Natural killer cell (primary cell): Measurements from ENCODE around the gene KRT6C. TPM values are rescaled to one million over a fixed set of nuclear protein-coding genes. Genes with fewer than 3 reads are reported as not detected.

Experiments
- ATAC-seq, 3 donors: fragments of 150-1000 bp in 2 of 3; fragments of 200-7000 bp in 1 of 3; cut with Tn5 transposase; 1 replicate in 1 of 3; 2 replicates in 2 of 3; pipeline ENCODE4 v1.10.0; 2021; ENCODE audit warnings: mild to moderate bottlenecking in 2 of 3, moderate library complexity in 2 of 3
- DNase-seq, 2 donors: peaks; one replicate each; pipeline versions ENCODE4 v3.0.0 to v3.0.0-alpha.2; 2013 to 2021; ENCODE audit warnings: mixed read lengths in 1 of 2
- H3K27ac ChIP-seq: one replicate; pipeline ENCODE4 v1.5.1; 2013; ENCODE audit warnings: mild to moderate bottlenecking, low read length
- H3K27me3 ChIP-seq: one replicate; pipeline ENCODE4 v1.6.1; 2013; ENCODE audit warnings: low read length; ENCODE audit not compliant: control insufficient read depth, insufficient read depth
- H3K36me3 ChIP-seq: one replicate; pipeline ENCODE4 v1.6.1; 2013; ENCODE audit warnings: low read length; ENCODE audit not compliant: control insufficient read depth, insufficient read depth
- H3K4me1 ChIP-seq: one replicate; pipeline ENCODE4 v1.6.1; 2013; ENCODE audit warnings: low read length; ENCODE audit not compliant: control insufficient read depth, insufficient read depth
- H3K4me3 ChIP-seq: one replicate; pipeline ENCODE4 v1.5.1; 2013; ENCODE audit warnings: low read length
- H3K9me3 ChIP-seq: one replicate; pipeline ENCODE4 v1.6.1; 2013; ENCODE audit warnings: low read length; ENCODE audit not compliant: control insufficient read depth, insufficient read depth
- H3K27ac Mint-ChIP-seq, 2 donors: one replicate each; pipeline ENCODE4 v1.8.0; 2022; ENCODE audit warnings: mild to moderate bottlenecking in 2 of 2, mixed read lengths in 2 of 2, moderate library complexity in 1 of 2
- H3K27me3 Mint-ChIP-seq, 2 donors: one replicate each; pipeline ENCODE4 v1.8.0; 2022; ENCODE audit warnings: low read depth in 2 of 2, mixed read lengths in 2 of 2
- H3K36me3 Mint-ChIP-seq: one replicate; pipeline ENCODE4 v1.8.0; 2022; ENCODE audit warnings: mixed read lengths
- H3K4me1 Mint-ChIP-seq, 2 donors: one replicate each; pipeline ENCODE4 v1.8.0; 2022; ENCODE audit warnings: mixed read lengths in 2 of 2
- H3K4me3 Mint-ChIP-seq: one replicate; pipeline ENCODE4 v1.8.0; 2022; ENCODE audit warnings: mild to moderate bottlenecking, moderate library complexity, mixed read lengths
- H3K9me3 Mint-ChIP-seq, 2 donors: one replicate each; pipeline ENCODE4 v1.8.0; 2022; ENCODE audit warnings: mixed read lengths in 2 of 2
- CTCF ChIP-seq: fragments of 200-600 bp; IDR thresholded peaks from one replicate; pipeline ENCODE4 v1.8.0; 2022; ENCODE audit warnings: antibody characterized with exemption
- WGBS: methylation state at CpG from one replicate; pipeline ENCODE4 v1.1.7; 2013; ENCODE audit warnings: missing lambda C conversion rate; ENCODE audit not compliant: insufficient coverage; 5-methylcytosine and 5-hydroxymethylcytosine counted together
- intact Hi-C: fragments of 100-400 bp; cut with micrococcal nuclease; formaldehyde crosslinking; loops from one replicate; pipeline ENCODE4 v1.14.2; 2022
- total RNA-seq, 4 donors: library from RNA; stranded (reverse); fragments of 120-200 nt in 1 of 4; gene quantifications; one replicate each; pipeline versions ENCODE4 v1.2.3 to v1.2.4, GENCODE V29; 2013 to 2022

KRT6C gene
- total RNA-seq, 3 donors from 2014 or later (not counting 1 experiment from before 2014, with no cell fraction given), result not detected

GRCh38 chr12:52442600-52443061 is 31.0 kb downstream of the KRT6C start:
- no peak for DNase-seq
- intact Hi-C loops, result no loop called here
- peaks cover 3% of the 10 kb centered on the region for H3K27me3 ChIP-seq
- H3K4me3 ChIP-seq, result no peak overlapping the region
- 43% methylated on average over 5 of the region's 6 CpGs for WGBS
- no peak for ATAC-seq
- H3K4me3 Mint-ChIP-seq, result no peak overlapping the region
- H3K9me3 ChIP-seq, result no peaks in the 10 kb centered on the region
- H3K4me1 Mint-ChIP-seq, result peaks cover 11 to 15% of the 10 kb centered on the region in 2 donors
- no peaks in the 10 kb centered on the region for H3K36me3 Mint-ChIP-seq
- no peaks in the 10 kb centered on the region for H3K4me1 ChIP-seq
- no peak overlapping the region for H3K27ac Mint-ChIP-seq
- no peaks in the 10 kb centered on the region for H3K36me3 ChIP-seq
- no peak overlapping the region for H3K27ac ChIP-seq
- no peak for TF ChIP-seq CTCF
- H3K27me3 Mint-ChIP-seq, result peaks cover 20 to 22% of the 10 kb centered on the region in 2 donors
- H3K9me3 Mint-ChIP-seq, result no peaks in the 10 kb centered on the region

GRCh38 chr12:52441320-52441911 is 32.2 kb downstream of the KRT6C start:
- TF ChIP-seq CTCF, result no peak
- no peak overlapping the region for H3K4me3 Mint-ChIP-seq
- 74% methylated on average over 9 of the region's 9 CpGs for WGBS
- intact Hi-C loops, result no loop called here
- Histone ChIP-seq H3K36me3 (no peaks in the 10 kb centered on the region), H3K27ac (no peak overlapping the region), H3K27me3 (peaks cover 3% of the 10 kb centered on the region), H3K9me3 (no peaks in the 10 kb centered on the region), H3K4me1 (no peaks in the 10 kb centered on the region), H3K4me3 (no peak overlapping the region)
- no peaks in the 10 kb centered on the region for H3K9me3 Mint-ChIP-seq
- H3K36me3 Mint-ChIP-seq, result no peaks in the 10 kb centered on the region
- no peak overlapping the region for H3K27ac Mint-ChIP-seq
- H3K4me1 Mint-ChIP-seq, result peaks cover 4 to 5% of the 10 kb centered on the region in 2 donors
- H3K27me3 Mint-ChIP-seq, result peaks cover 30 to 31% of the 10 kb centered on the region in 2 donors
- DNase-seq, result no peak
- no peak for ATAC-seq

- Mint-ChIP-seq H3K4me1 (no peaks in the 10 kb centered on the region), H3K4me3 (no peak overlapping the region), H3K9me3 (no peaks in the 10 kb centered on the region), H3K36me3 (no peaks in the 10 kb centered on the region), H3K27ac (no peak overlapping the region), H3K27me3 (peaks cover 29 to 32% of the 10 kb centered on the region in 2 donors)
- no peak for TF ChIP-seq CTCF
- Histone ChIP-seq H3K4me1 (no peaks in the 10 kb centered on the region), H3K27me3 (peaks cover 3% of the 10 kb centered on the region), H3K9me3 (no peaks in the 10 kb centered on the region), H3K27ac (no peak overlapping the region), H3K4me3 (no peak overlapping the region), H3K36me3 (no peaks in the 10 kb centered on the region)
- no peak for ATAC-seq
- DNase-seq, result no peak
- intact Hi-C loops, result no loop called here
- whole genome bisulfite sequencing, result 93% methylated on average over 5 of the region's 5 CpGs
Measured at GRCh38 chr12:52440821-52441319, 32.7 kb downstream of the KRT6C start.

GRCh38 chr12:52439845-52440244 is 33.8 kb downstream of the KRT6C start:
- Histone ChIP-seq H3K27ac (no peak overlapping the region), H3K36me3 (no peaks in the 10 kb centered on the region), H3K9me3 (no peaks in the 10 kb centered on the region), H3K4me3 (no peak overlapping the region), H3K27me3 (peaks cover 3% of the 10 kb centered on the region), H3K4me1 (no peaks in the 10 kb centered on the region)
- Mint-ChIP-seq H3K9me3 (no peaks in the 10 kb centered on the region), H3K4me1 (no peaks in the 10 kb centered on the region), H3K27ac (no peak overlapping the region), H3K36me3 (no peaks in the 10 kb centered on the region), H3K4me3 (no peak overlapping the region), H3K27me3 (peaks cover 33 to 38% of the 10 kb centered on the region in 2 donors)
- ATAC-seq, result no peak
- DNase-seq, result no peak
- intact Hi-C loops, result no loop called here
- TF ChIP-seq CTCF, result no peak
- 50% methylated on average over 2 of the region's 2 CpGs for WGBS
